Skeletal muscle tissue (tissue), 4 donors: Measurements from ENCODE around the gene FBXO42. TPM values are rescaled to one million over a fixed set of nuclear protein-coding genes. Genes with fewer than 3 reads are reported as not detected.
"Not testable (repeated sequence)": the region's sequence is repeated elsewhere in the genome, so short reads cannot be mapped to it uniquely, and the experiment has no call there.

Source experiments
- H3K27ac ChIP-seq: one replicate; pipeline ENCODE4 v1.7.0; 2013; ENCODE audit warnings: mild to moderate bottlenecking, low read depth, low read length, inconsistent platforms
- H3K27me3 ChIP-seq, 3 donors: one replicate each; pipeline ENCODE4 v1.7.0; 2013; ENCODE audit warnings: low read length in 3 of 3; ENCODE audit not compliant: control insufficient read depth in 3 of 3, insufficient read depth in 3 of 3
- H3K36me3 ChIP-seq, 3 donors: one replicate each; pipeline ENCODE4 v1.7.0; 2013; ENCODE audit warnings: low read length in 3 of 3; ENCODE audit not compliant: control insufficient read depth in 3 of 3, insufficient read depth in 3 of 3
- H3K4me1 ChIP-seq, 3 donors: one replicate each; pipeline ENCODE4 v1.7.0; 2013; ENCODE audit warnings: low read length in 3 of 3, mild to moderate bottlenecking in 3 of 3; ENCODE audit not compliant: control insufficient read depth in 3 of 3, insufficient read depth in 3 of 3
- H3K4me3 ChIP-seq, 3 donors: one replicate each; pipeline ENCODE4 v1.7.0; 2013; ENCODE audit warnings: low read length in 3 of 3
- H3K9ac ChIP-seq, 3 donors: one replicate each; pipeline ENCODE4 v1.7.0; 2013; ENCODE audit warnings: low read length in 3 of 3, mild to moderate bottlenecking in 3 of 3, moderate library complexity in 2 of 3, low read depth in 1 of 3
- H3K9me3 ChIP-seq, 3 donors: one replicate each; pipeline ENCODE4 v1.7.0; 2013; ENCODE audit warnings: low read length in 3 of 3; ENCODE audit not compliant: control insufficient read depth in 3 of 3
- total RNA-seq: library from RNA; depleted of rRNA; stranded (reverse); fragments of >200 nt; gene quantifications from one replicate; pipeline ENCODE4 v1.2.3, GENCODE V29; 2014
- donor health status: Osteomylitis.

The FBXO42 gene
- total RNA-seq, 1 donor from 2014 or later: 12.0 TPM

DNA sequence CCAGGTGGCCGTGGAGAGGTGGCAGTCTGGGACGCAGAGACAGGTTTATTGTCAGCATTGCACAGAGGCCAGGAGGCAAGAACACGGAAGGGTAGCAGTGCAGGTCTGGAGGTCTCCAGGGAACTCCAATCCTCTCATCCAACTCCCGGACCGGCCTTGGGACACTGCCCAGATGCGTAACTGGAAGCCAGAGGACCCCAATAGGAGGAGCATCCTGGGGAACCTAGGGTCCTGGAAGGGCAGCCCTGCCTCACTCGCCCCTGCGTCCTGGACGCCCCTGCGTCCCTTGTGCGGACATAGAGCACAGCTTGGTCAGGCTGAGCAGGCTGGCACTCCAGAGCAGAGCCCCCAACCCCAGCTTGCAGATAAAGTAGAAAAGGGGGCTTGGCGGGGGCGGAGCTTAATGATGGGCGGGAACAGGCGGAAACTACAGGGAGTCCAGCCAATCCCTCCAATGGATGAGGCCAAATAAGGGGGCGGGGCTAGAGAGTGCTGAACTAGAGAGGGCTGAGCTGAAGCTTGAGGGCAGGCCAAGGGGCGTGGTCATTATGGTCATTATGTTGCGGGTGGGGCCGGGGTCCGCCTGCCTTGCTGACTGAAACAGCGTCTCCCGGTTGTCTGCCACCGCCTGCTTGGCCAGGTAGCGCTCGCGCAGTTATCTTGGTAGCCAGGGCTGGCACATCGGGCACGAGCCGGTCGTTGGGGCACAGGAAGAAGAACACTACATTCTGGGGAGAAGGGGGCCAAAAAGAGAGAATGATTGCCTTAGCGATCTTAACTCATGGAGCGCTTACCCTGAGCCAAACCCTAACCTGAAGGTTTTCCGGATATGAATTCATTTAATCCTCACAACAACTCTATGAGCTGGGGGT lies 136.2 kb downstream of the FBXO42 start:
- Histone ChIP-seq H3K27me3 (peaks cover 0 to 12% (median 4%) of the 10 kb centered on the region in 3 donors), H3K27ac (no peak overlapping the region), H3K9ac (peak overlapping the region in 1 of 3 donors; percentile 46), H3K4me3 (peak overlapping the region; percentile 71 to 81 (median 78)), H3K9me3 (no peaks in the 10 kb centered on the region), H3K4me1 (peaks cover 14 to 20% (median 17%) of the 10 kb centered on the region in 3 donors), H3K36me3 (no peaks in the 10 kb centered on the region)

DNA sequence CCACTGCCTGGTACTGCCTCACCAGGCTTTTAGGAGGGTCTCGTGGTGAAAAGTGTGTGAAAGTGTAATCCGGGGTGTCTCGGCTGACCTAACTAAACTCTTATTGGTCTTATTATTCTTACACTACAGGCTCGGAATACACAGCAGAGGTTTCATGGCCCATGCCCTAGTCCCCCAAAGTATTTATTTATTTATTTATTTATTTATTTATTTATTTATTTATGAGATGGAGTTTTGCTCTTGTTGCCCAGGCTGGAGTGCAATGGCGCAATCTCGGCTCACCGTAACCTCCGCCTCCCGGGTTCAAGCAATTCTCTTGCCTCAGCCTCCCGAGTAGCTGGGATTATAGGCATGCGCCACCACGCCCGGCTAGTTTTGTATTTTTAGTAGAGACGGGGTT lies 137.0 kb downstream of the FBXO42 start:
- Histone ChIP-seq H3K27me3 (peaks cover 0 to 12% (median 4%) of the 10 kb centered on the region in 3 donors), H3K4me1 (peaks cover 14 to 20% (median 17%) of the 10 kb centered on the region in 3 donors)
- H3K9me3 ChIP-seq, H3K27ac ChIP-seq, H3K36me3 ChIP-seq, H3K4me3 ChIP-seq, H3K9ac ChIP-seq: not testable (repeated sequence)

DNA sequence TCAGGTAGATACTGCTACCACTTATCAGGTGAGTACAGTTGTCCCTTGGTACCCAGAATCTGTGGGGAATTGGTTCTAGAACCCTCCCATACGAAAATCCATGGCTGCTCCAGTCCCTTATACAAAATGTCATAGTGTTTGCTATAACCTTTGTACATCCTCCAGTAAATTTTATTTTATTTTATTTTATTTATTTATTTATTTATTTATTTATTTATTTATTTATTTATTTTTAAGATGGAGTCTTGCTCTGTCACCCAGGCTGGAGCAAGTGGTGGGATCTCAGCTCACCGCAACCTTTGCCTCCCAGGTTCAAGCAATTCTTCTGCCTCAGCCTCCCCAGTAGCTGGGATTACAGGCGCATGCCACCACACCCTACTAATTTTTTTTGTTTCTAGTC lies 138.7 kb downstream of the FBXO42 start:
- not testable (repeated sequence) for H3K27ac ChIP-seq, H3K9ac ChIP-seq, H3K9me3 ChIP-seq, H3K4me3 ChIP-seq, H3K36me3 ChIP-seq
- Histone ChIP-seq H3K4me1 (peaks cover 14 to 20% (median 17%) of the 10 kb centered on the region in 3 donors), H3K27me3 (peaks cover 0 to 12% (median 4%) of the 10 kb centered on the region in 3 donors)

DNA sequence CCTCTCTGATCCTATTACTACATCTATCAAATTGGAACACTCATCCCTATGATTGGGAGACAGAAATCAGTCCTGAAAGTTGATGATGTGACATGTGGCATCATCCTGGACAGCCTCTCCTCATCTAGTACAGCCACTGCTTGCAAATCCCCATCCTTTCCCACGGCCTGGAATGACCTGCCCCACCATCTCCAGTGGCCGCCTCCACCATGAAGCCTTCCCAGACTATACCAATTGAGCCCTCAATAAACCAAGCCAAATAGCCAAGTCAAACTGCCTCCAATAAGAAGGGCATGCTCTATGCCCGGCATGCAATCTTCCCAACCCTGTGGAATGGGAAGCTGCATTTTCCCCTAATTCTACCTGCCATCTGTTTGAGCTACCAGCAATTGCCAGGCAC lies 139.3 kb downstream of the FBXO42 start:
- Histone ChIP-seq H3K4me3 (no peak overlapping the region), H3K9me3 (no peaks in the 10 kb centered on the region), H3K27ac (no peak overlapping the region), H3K27me3 (peaks cover 0 to 15% (median 7%) of the 10 kb centered on the region in 3 donors), H3K4me1 (peaks cover 14 to 20% (median 17%) of the 10 kb centered on the region in 3 donors), H3K36me3 (no peaks in the 10 kb centered on the region), H3K9ac (no peak overlapping the region)

DNA sequence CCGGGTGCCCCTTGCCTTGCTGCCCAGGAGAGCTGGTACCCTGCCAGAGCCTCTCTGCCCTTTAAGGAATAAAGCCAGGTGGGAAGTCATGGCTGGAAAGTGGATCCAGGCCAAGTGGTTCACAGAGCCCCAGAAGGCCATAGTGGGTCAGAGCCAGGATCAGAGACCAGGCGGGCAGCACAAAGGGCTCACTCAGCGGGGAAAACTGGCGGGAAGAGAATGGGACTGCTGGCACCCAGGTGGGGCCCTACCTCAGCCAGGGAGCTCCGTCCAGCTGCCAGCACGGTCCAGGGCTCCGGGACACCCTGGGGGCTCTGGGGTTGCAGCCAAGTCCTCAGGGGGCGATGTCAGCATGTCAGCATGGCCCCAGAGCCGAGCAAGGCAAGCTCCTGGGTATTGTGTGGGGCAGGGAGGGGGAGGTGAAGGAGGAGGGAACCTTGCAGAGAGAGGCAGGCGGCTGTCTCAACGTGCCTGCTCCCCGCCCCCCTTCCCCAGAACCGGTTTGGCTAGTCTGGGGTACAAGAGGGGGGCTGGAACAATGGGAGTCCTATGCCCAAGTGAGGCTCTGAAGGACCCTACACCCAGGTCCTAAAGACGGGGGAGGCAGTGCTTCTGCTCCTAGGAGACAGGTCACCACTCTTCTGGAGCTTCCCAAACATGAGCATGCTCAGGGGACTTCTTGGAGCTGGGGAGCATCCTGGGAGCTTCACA lies 139.9 kb downstream of the FBXO42 start, which contains the start of gene ARHGEF19:
Gene ARHGEF19 (minus strand): TSS at position 402 of the 711 bp plus-strand sequence. CDS start 3,598 bp downstream, outside the sequence.
- Histone ChIP-seq H3K9ac (no peak within 1 kb of the TSS), H3K9me3 (no peaks in the 10 kb centered on the region), H3K27me3 (peaks cover under 1 to 21% (median 7%) of the 10 kb centered on the region in 3 donors), H3K4me1 (peaks cover 15 to 18% (median 17%) of the 10 kb centered on the region in 3 donors), H3K27ac (no peak within 1 kb of the TSS), H3K36me3 (no peaks in the 10 kb centered on the region), H3K4me3 (no peak within 1 kb of the TSS)

DNA sequence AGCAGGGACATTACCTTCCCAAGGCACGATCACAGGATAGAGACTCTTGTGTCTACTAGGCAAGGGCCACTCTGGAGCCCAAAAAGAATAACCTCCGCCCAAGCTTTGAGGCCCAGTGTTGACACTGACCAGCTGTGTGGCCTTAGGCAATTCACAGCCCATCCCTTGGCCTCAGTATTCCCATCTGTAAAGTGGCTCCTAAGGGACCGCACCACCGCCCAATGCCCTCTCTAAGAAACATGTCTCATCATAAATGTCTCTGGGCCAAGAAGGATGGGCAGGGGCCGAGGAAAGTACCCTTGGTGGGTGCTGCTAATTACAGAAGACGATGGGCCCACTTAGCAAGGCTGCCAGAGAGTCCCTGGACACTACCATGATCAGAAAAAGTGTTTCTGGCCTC lies 140.5 kb downstream of the FBXO42 start:
- Histone ChIP-seq H3K9ac (no peak overlapping the region), H3K4me1 (peaks cover 12 to 16% (median 15%) of the 10 kb centered on the region in 3 donors), H3K9me3 (no peaks in the 10 kb centered on the region), H3K27me3 (peaks cover 6 to 27% (median 7%) of the 10 kb centered on the region in 3 donors), H3K27ac (no peak overlapping the region), H3K36me3 (no peaks in the 10 kb centered on the region), H3K4me3 (no peak overlapping the region)

DNA sequence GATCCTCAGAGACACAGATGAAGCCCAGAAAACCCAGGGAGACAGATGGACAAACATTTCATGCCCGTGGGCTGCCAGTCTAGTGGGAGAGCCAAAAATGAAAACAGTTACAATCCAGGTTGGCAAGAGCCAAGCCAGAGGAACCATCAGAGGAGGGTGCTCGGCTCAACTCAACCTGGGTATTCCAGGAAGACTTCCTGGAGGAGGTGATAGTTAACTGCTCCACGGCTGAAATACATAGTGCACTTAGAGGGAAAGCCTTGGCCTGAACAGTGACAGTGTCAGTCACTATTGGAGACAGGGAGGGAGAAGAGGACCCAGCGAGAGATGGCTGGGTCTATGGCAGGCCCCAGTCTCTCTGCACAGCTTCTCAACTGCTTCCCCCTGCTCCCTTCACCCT lies 141.7 kb downstream of the FBXO42 start:
- peaks cover 5 to 9% (median 9%) of the 10 kb centered on the region in 3 donors for H3K4me1 ChIP-seq
- H3K27ac ChIP-seq: no peak overlapping the region
- no peak overlapping the region for H3K4me3 ChIP-seq
- no peaks in the 10 kb centered on the region for H3K36me3 ChIP-seq
- no peak overlapping the region for H3K9ac ChIP-seq
- peaks cover 3 to 24% (median 7%) of the 10 kb centered on the region in 3 donors for H3K27me3 ChIP-seq
- no peaks in the 10 kb centered on the region for H3K9me3 ChIP-seq

DNA sequence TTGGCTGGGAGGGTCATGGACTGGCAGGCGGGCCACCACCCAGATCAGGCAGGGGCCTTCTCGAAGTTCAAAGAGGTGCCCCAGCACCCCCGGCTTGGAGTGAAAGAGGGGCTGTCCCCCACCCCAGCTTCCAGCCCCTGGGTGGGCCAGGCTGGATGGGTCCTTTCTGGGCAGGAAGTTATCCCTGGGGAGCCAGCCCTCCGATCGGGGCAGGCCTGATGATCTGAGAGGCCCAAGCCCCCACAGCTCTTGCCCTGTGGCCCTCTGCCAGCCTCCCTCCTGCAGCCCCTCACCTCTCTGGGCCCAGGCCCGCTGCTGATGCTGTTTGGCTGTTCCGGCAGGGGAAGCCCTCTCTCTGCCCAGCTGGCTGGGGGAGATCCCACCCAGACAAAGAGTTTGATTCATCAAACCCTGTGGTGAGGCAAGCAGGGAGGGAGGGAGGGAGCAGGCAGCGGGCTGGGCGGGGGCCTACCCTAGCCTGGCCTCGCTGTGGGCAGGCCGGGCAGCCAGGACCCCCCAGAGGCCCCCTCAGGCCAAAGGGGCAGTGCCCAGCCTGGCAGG lies 142.4 kb downstream of the FBXO42 start:
- no peak overlapping the region for H3K4me3 ChIP-seq
- H3K4me1 ChIP-seq: peaks cover 5 to 9% (median 9%) of the 10 kb centered on the region in 3 donors
- no peaks in the 10 kb centered on the region for H3K36me3 ChIP-seq
- H3K9ac ChIP-seq: no peak overlapping the region
- H3K27ac ChIP-seq: no peak overlapping the region
- H3K27me3 ChIP-seq: peaks cover 3 to 24% (median 7%) of the 10 kb centered on the region in 3 donors
- H3K9me3 ChIP-seq: no peaks in the 10 kb centered on the region

DNA sequence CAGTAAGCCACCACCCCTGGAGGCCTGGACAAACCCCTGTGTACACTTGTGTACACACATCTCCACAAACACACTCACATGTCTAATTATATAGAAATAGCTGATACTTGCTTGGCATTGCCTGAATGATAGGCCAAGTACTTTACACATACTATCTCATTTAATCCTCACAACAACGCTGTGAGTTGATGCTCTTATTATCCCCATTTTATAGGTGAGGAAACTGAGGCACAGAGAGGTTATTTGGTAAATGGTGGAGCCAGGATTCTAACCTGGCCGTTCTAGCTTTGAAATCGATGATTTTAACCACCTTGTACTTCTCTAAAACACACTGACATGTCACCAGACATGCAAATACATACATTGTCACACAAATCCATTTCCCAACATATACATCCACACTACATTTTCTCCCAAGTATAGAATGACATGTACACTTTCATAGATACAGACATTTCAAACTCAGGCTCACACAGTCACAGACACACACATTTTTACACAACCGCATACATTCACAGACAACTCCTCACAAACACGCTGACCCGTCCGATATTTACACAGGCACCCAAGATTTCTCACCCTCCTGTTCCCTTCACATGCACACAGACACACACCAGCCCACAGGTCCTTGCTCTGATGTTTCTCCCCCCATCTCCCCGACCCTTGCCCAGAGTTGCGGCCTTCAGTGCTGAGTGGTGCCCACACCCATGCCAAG lies 143.0 kb downstream of the FBXO42 start:
- H3K4me3 ChIP-seq: no peak overlapping the region
- H3K27ac ChIP-seq: no peak overlapping the region
- H3K27me3 ChIP-seq: peaks cover 3 to 24% (median 7%) of the 10 kb centered on the region in 3 donors
- H3K4me1 ChIP-seq: peaks cover 5 to 9% (median 9%) of the 10 kb centered on the region in 3 donors
- H3K36me3 ChIP-seq: no peaks in the 10 kb centered on the region
- H3K9me3 ChIP-seq: no peaks in the 10 kb centered on the region
- no peak overlapping the region for H3K9ac ChIP-seq
